ENCODE data around the gene MAJIN.

MAJIN gene

GRCh38 chr11:64969209-64969608 is 2.7 kb downstream of the MAJIN start:
- intact Hi-C loops (cut with DNase I; ENCODE audit: low total_unique reads) = no loop called here
- Histone ChIP-seq H3K4me3 (no peak overlapping the region), H3K4me1 (peaks cover 0 to 13% (median 9%) of the 10 kb centered on the region in 4 donors), H3K9me3 (no peaks in the 10 kb centered on the region), H3K27me3 (no peaks in the 10 kb centered on the region), H3K27ac (no peak overlapping the region), H3K36me3 (no peaks in the 10 kb centered on the region)
- no peak for DNase-seq
- TF ChIP-seq CTCF (IDR thresholded peaks at IDR 0.05) = no peak

GRCh38 chr11:64967375-64967774 is 4.5 kb downstream of the MAJIN start:
- no peaks in the 10 kb centered on the region for H3K27me3 ChIP-seq
- no peak overlapping the region for H3K27ac ChIP-seq
- DNase-seq = no peak
- H3K9me3 ChIP-seq = no peaks in the 10 kb centered on the region
- intact Hi-C loops (cut with DNase I; ENCODE audit: low total_unique reads) = no loop called here
- peaks cover 0 to 11% (median 8%) of the 10 kb centered on the region in 4 donors for H3K4me1 ChIP-seq
- H3K36me3 ChIP-seq = no peaks in the 10 kb centered on the region
- no peak overlapping the region for H3K4me3 ChIP-seq
- TF ChIP-seq CTCF (IDR thresholded peaks at IDR 0.05) = no peak

GRCh38 chr11:64963072-64963631 is 8.8 kb downstream of the MAJIN start:
- Histone ChIP-seq H3K36me3 (no peaks in the 10 kb centered on the region), H3K4me3 (no peak overlapping the region), H3K27me3 (no peaks in the 10 kb centered on the region), H3K27ac (no peak overlapping the region), H3K9me3 (no peaks in the 10 kb centered on the region), H3K4me1 (no peaks in the 10 kb centered on the region)
- no peak for DNase-seq
- no peak for TF ChIP-seq CTCF (IDR thresholded peaks at IDR 0.05)
- intact Hi-C loops (cut with DNase I; ENCODE audit: low total_unique reads) = no loop called here

- no peaks in the 10 kb centered on the region for H3K36me3 ChIP-seq
- H3K9me3 ChIP-seq = no peaks in the 10 kb centered on the region
- intact Hi-C loops (cut with DNase I; ENCODE audit: low total_unique reads) = no loop called here
- no peak overlapping the region for H3K27ac ChIP-seq
- peaks cover 0 to 15% of the 10 kb centered on the region in 2 donors for H3K27me3 ChIP-seq
- no peak overlapping the region for H3K4me3 ChIP-seq
- DNase-seq = no peak
- no peak for TF ChIP-seq CTCF (IDR thresholded peaks at IDR 0.05)
- H3K4me1 ChIP-seq = no peaks in the 10 kb centered on the region
These were observed 11.2 kb downstream of the MAJIN start for GRCh38 chr11:64960719-64961118.

GRCh38 chr11:64959498-64959897 is 12.4 kb downstream of the MAJIN start:
- Histone ChIP-seq H3K4me3 (no peak overlapping the region), H3K4me1 (no peaks in the 10 kb centered on the region), H3K27me3 (peaks cover 0 to 15% of the 10 kb centered on the region in 2 donors), H3K36me3 (no peaks in the 10 kb centered on the region), H3K9me3 (no peaks in the 10 kb centered on the region), H3K27ac (no peak overlapping the region)
- DNase-seq = no peak
- TF ChIP-seq CTCF (IDR thresholded peaks at IDR 0.05) = no peak
- intact Hi-C loops (cut with DNase I; ENCODE audit: low total_unique reads) = no loop called here

- intact Hi-C loops (cut with DNase I; ENCODE audit: low total_unique reads) = no loop called here
- DNase-seq = no peak
- H3K36me3 ChIP-seq = no peaks in the 10 kb centered on the region
- H3K27ac ChIP-seq = no peak overlapping the region
- H3K9me3 ChIP-seq = no peaks in the 10 kb centered on the region
- peaks cover 0 to 44% of the 10 kb centered on the region in 2 donors for H3K27me3 ChIP-seq
- TF ChIP-seq CTCF (IDR thresholded peaks at IDR 0.05) = no peak
- no peaks in the 10 kb centered on the region for H3K4me1 ChIP-seq
- H3K4me3 ChIP-seq = no peak overlapping the region
These were observed 17.7 kb downstream of the MAJIN start for GRCh38 chr11:64954201-64954600.

Data from tibial artery (tissue), 4 donors.